MV-4-11 (cell line): ENCODE measurements around the gene NMT1.

Experiments used
- DNase-seq: peaks from one replicate; lab custom pipeline; 2025; lab: John Stamatoyannopoulos, UW

NMT1 gene

GRCh38 chr17:45060797-45061605, at the start of gene NMT1:
Gene NMT1 (plus strand): TSS chr17:45061317. CDS start chr17:45061330, 13 bp downstream.
- peak; percentile 100 for DNase-seq

DNA sequence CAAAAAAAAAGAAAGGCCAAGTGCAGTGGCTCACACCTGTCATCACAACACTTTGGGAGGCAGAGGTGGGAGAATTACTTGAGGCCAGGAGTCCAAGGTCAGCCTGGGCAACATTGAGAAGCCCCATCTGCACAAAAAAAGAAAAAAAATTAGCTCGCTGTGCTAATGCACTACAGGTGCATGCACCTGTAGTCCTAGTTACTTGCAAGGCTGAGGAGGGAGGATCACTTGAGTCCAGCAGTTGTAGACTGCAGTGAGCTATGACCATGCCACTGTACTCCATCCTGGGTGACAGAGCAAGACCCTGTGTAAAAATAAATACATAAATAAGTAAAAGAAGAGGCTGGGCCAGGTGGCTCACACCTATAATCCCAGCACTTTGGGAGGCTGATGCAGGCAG, 49.4 kb upstream of the NMT1 start:
- no peak for DNase-seq

DNA sequence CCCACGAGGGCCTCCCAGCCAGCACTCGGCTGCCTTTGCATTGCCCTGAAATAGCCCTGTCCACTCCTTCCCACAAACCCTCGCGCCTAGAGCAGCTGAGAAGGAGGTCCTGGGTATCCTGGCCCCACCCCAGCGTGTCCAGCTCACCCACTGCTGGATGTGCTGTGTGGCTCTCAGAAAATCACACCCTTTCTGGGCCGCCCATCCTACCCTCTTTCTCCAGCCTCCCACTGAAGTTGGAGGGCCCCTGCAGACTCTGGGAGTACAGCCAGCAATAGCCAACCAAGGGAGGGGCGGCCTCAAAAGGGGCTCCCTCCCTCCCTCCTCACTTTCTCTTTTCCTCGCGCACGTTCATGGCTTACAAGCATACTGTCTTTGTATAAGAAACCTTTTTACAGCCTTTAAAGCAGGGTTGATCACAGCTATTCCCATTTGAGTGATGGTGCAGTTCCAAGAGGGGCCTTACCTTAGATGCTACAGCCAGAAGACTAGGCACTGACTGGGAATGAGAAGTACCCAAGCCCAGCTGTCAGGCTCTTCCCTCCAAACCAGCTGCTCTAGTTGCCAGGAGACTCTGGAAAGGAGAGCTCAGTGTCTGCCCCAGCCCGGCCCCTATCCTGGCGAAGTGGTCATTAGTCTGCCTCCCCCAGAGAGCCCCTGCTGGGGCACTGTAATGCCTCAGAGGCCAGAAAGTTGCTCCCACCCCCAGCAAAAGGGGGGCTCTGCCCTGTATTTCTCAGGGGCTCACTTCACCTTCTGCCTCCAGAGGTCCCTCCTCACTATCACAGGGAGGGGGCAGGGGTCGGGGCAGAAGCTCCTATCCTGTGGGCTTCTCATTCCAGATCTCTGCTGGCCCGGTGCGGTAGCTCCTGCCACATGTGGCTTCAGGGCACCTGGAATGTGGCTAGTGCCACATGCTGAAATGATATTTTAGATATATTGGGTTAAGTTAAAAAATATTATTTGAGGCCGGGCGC, 47.8 kb upstream of the NMT1 start:
- DNase-seq, result no peak

DNA sequence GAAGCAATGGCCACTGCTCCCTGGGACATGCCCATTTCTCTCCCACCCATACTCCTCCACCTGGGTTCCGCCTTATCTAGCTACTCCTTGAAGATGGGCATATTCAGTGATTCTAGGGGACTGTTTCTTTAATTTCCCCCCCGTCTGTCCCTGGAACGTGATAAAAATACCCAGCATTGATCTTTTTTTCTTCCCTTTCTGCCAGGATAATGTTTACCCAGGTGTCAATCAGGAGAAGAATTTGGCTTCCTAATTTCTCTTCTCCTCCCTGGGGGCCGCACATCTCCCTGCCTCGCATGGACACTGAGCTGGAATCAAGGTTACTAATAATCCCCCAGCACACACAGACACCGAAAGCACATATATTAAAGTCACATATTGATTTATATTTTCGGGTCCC, 44.9 kb upstream of the NMT1 start:
- no peak for DNase-seq

- DNase-seq, result peak; percentile 23
These were observed 44.3 kb upstream of the NMT1 start for GRCh38 chr17:45016823-45017222.

- DNase-seq, result no peak
These were observed 42.6 kb upstream of the NMT1 start for GRCh38 chr17:45018514-45018847.

DNA sequence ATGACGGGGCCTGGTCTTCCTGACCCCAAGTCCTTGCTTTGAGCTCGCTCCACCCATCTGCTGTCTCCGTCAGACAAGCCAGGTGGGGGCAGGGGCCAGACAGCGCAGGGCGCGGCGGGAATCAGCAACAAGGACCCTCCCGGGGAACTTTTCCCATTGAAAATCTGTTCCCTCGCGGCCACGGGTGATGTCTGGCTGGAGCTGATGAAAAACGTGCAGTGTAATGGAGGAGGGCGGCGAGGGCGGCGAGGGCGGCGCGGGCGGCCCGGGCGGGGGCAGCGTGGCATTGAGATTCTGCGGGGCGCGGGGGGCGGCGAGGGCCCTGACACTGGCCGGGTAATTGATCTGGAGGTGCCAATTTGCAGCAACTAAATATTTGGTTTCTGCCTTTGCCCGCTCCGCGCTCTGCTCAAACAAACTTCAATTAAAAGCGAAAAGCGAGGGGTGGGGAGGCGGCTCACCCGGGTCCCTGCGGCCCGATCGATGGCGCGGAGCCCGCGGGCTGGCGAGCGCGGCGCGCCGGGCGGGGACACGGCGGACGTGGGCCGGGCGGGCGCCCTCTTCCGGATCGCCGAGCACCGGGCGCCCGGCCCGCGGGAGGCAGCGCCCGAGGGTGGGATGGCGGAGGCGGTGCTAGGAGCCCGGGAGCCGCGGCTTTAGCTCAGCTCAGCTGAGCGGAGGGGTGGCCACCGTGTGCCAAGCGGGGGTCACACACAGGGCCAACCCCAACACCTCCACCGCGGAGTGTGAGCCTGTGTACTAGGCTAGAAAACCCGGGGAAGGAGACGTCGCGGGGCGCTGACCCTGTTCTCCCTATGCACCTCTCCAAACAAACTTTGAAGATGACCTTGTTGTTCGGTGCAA, 42.0 kb upstream of the NMT1 start:
- DNase-seq, result no peak

DNA sequence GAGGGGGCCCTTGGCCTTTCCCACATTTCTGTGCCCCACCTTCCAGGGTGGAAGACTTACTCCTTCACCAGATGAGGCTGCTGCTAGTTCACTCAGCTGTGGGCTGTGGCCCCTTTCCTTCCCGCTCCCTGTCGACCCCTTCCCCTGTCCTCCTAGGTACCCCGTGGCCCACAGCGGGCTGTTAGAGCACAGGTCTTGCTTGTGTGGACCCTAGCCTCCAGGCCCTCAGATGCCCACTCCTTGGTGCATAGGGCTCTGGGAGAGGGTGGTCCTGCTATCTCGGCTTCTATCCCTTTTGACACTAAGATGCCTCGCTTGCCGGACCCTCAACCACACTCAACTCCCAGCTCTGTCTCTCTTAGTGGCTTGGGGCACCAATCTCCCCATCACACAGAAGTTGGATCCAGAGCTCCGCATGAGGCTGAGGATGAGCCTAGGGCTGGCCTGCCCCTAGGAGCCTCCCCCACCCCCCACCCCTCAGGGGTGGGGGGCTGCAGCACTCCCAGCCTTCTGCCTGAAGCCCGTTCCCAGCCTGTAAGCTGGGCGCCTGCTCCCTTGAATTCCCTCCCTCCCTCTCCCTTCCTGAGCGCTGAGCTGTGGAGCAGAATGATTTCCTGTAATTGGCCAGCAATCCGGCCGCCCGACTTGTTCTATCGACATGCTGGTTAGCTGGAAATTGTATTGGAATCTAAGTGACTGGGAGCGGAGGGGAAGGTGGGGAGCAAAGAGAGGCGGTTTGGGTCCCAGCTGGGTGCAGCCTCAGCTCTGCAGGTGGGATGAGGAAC, 40.6 kb upstream of the NMT1 start:
- DNase-seq, result no peak

DNA sequence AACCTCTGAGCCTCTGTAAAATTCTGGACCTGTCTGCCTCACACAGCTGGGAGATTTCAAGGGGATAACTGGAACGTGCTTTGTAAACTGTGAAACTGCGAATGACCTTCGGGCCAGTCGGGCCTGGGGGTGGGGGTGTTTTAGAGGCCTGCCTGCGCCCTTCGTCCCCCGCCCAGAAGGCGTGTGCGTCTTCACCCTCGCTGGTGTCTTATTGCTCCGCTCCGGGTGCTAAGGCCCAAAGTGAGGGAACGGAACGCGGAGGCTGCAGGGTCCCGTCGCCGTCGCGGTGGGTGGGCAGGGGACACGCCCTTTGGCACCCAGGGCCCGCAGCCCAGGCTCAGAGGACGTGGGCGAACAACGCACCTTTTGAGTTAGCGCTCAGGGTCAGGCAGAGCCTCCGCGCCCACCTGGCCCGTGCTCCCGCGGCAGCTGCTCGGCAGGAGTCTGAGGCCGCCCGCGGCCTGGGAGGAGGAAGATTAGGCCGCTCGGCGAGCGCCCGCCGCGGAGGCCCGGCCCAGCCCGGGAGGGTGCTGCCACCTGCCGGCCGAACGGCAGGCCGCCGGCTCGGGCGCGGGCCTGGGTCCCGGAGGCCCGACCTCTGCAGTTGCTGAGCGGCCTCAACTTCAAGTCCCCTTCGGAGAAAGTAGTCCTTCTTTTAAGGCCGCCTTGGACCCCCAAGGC, 39.4 kb upstream of the NMT1 start:
- DNase-seq, result peak; percentile 41

DNA sequence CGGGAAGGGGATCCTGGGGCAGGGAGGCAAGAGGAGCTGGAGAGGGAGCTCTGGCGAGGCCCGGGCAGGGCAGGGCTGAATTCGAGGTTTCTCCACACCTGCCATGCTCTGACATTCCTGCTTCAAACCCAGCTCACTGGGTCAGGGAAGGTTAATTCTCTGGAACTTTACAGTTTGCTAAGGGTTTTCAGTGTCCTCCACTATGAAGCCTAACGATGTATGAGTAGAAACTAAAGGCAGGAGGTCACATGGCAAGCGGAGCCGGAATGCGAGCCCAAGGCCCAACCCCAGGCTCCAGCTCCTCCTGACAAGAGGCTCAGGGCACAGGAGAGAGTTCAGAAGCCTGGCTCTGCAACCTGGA, 38.8 kb upstream of the NMT1 start:
- DNase-seq, result no peak

DNA sequence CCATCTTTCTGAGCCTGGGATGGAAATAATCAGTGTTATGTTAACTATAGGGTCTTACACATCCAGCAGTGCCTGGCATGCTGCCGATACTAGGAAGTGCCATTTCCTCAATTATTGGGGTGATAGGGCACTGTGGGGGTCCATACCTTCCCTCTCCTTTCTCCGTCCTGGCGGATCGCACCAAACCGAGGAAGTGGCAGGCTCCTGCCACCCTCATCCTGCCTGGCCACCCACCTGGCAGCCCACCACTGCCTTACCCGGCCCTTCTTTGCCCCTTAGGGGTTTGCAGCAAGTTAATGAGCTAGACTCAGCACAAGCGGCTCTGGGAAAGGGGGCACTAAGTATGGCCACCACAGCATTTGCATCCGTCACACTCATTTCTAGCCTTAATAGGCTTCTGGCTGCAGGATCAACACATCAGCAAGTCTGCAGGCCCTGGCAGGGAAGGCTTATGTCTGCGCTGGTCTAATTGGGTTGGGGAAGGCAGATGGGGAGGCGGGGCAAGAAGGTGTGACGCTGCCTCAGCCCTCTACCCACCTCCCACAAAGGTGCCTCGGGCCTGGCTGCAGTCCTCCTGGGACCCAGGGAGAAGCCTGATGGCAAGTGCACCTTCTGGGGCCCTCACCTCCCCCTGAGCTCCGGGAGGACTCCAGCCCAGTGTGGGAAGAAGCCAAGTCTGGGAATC, 38.3 kb upstream of the NMT1 start:
- no peak for DNase-seq

DNA sequence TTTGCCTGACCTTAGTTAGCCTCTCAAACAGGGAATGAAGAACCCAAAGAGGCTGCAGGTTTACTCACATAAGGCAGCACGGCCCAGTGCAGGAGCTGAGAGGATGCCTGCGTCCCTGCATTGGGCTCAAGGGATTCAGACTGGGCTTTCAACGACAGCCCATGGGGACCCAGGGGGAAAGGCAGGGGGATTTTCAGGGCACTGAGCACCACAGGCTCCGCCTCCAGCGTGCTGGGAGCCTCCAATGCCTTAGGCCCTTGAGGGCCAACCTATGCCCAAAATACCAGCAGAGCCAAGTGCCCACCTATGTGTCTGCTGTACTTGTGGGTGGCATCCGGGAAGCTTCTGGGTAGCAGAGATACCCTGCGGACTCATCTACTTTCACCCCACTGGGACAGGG, 32.0 kb upstream of the NMT1 start:
- DNase-seq, result no peak

DNA sequence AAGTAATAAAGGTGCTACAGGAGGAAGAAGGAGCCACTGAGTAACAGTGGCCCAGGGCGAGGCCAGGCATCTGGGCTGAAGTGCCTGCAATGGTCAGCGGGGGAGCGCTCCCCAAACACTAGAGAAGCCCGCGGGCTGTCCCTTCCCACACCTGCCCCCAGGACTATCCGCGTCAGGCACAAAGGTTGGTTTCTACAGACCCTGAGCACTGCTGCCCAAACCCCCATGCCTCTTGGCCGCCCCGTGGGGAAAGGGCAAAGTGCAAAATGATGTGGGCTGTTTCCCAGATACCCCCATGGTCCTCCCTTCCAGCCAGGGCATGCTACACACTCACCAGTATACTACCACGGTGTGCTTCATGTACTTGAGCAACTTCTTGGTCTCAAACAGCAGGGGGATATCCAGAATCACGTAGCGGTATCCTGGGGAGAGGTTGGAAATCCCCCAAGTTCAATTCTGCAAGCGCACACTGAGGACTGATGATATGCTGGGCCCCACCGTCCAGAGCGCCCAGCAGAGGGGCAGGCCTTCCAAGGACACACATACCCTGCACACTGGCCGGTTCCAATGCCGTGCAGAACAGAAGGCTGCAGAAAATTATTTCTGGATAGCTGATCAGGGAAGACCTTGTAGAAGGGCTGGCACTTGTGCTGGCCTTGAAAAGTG, 31.2 kb upstream of the NMT1 start:
- no peak for DNase-seq

- DNase-seq, result no peak
These were observed 30.4 kb upstream of the NMT1 start for GRCh38 chr17:45030733-45031132.

GRCh38 chr17:45031231-45032173, 29.6 kb upstream of the NMT1 start:
- no peak for DNase-seq

DNA sequence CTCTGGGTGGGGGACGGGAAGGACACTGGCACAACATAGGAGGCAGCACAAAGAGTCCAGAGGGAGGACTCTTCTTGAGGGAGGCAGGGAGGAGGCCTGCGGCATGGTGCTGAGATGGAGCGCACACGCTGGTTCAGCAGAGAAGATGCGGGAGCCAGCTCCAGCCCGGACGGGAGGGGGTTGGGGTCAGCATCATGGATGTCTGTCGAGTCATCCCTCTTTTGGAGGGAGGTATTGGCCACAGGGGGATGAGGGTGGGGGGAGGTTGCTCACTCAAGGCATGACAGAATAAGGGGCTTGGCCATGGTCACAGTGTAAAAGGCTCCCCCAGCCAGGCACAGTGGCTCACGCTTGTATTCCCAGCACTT, 29.0 kb upstream of the NMT1 start:
- no peak for DNase-seq

DNA sequence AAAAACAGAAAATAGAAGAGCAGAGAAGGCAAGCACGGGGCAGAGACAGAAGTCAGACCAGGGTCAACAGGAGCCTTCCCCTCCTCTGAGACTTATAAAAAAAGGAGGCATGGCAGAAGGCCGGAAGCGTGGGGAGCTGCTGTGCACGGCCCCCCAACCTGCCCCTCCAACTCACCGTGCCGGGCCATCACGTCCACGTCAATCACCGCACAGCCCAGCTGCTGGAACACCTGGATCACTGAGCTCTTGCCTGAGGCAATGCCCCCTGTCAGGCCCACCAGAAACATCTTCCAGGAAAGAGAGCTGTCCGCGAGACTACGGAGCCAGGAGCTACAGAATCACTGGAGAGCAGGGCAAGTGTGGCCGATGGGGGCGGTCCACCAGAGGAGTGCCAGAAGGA, 26.5 kb upstream of the NMT1 start:
- DNase-seq, result no peak

GRCh38 chr17:45035848-45036247, 25.3 kb upstream of the NMT1 start:
- DNase-seq, result peak; percentile 77

- no peak for DNase-seq
These were observed 24.4 kb upstream of the NMT1 start for GRCh38 chr17:45036691-45037090.
